ENCODE data around the gene SLC52A1.
"Not testable (repeated sequence)": the region's sequence is repeated elsewhere in the genome, so short reads cannot be mapped to it uniquely, and the experiment has no call there.

The SLC52A1 gene

GRCh38 chr17:5035315-5035714 lies at the start of gene SLC52A1:
Gene SLC52A1, minus strand, starts transcription at chr17:5035426. Its CDS starts 820 bp downstream, at chr17:5034606.
- DNase-seq (ENCODE audit: low read depth in 2 of 2), result no peak

- no peak for DNase-seq (ENCODE audit: low read depth in 2 of 2)
Measured at GRCh38 chr17:5080591-5080990, 45.4 kb upstream of the SLC52A1 start.

GRCh38 chr17:5078106-5079028 lies 43.1 kb upstream of the SLC52A1 start, which contains the start of gene ZFP3:
Gene ZFP3, plus strand, starts transcription at chr17:5078467. Its CDS starts 13,038 bp downstream, at chr17:5091505.
- DNase-seq (ENCODE audit: low read depth in 2 of 2), result peak; percentile 37 to 50

GRCh38 chr17:5077781-5078105 lies 42.5 kb upstream of the SLC52A1 start:
- DNase-seq (ENCODE audit: low read depth in 2 of 2), result no peak

GRCh38 chr17:5077275-5077674 lies 42.0 kb upstream of the SLC52A1 start:
- DNase-seq (ENCODE audit: low read depth in 2 of 2), result not testable (repeated sequence)

GRCh38 chr17:5075472-5075871 lies 40.2 kb upstream of the SLC52A1 start:
- not testable (repeated sequence) for DNase-seq (ENCODE audit: low read depth in 2 of 2)

- DNase-seq (ENCODE audit: low read depth in 2 of 2), result no peak
Measured at GRCh38 chr17:5069724-5070123, 34.5 kb upstream of the SLC52A1 start.

- DNase-seq (ENCODE audit: low read depth in 2 of 2), result no peak
Measured at GRCh38 chr17:5068236-5068635, 33.0 kb upstream of the SLC52A1 start.

- no peak for DNase-seq (ENCODE audit: low read depth in 2 of 2)
Measured at GRCh38 chr17:5065227-5065744, 30.1 kb upstream of the SLC52A1 start.

GRCh38 chr17:5055543-5055942 lies 20.3 kb upstream of the SLC52A1 start:
- no peak for DNase-seq (ENCODE audit: low read depth in 2 of 2)

- no peak for DNase-seq (ENCODE audit: low read depth in 2 of 2)
Measured at GRCh38 chr17:5050278-5050677, 15.1 kb upstream of the SLC52A1 start.

- peak in 1 of 2 donors; percentile 25 for DNase-seq (ENCODE audit: low read depth in 2 of 2)
Measured at GRCh38 chr17:5049314-5049841, 14.2 kb upstream of the SLC52A1 start.

- DNase-seq (ENCODE audit: low read depth in 2 of 2), result no peak
Measured at GRCh38 chr17:5047446-5047845, 12.2 kb upstream of the SLC52A1 start.

GRCh38 chr17:5045496-5045895 lies 10.3 kb upstream of the SLC52A1 start:
- no peak for DNase-seq (ENCODE audit: low read depth in 2 of 2)

GRCh38 chr17:5044630-5045029 lies 9.4 kb upstream of the SLC52A1 start:
- no peak for DNase-seq (ENCODE audit: low read depth in 2 of 2)

GRCh38 chr17:5043524-5043923 lies 8.3 kb upstream of the SLC52A1 start:
- no peak for DNase-seq (ENCODE audit: low read depth in 2 of 2)

- DNase-seq (ENCODE audit: low read depth in 2 of 2), result no peak
Measured at GRCh38 chr17:5042157-5043022, 7.2 kb upstream of the SLC52A1 start.

GRCh38 chr17:5034651-5035050 lies 575 bp downstream of the SLC52A1 start:
- DNase-seq (ENCODE audit: low read depth in 2 of 2), result no peak

GRCh38 chr17:5034063-5034462 lies 1.2 kb downstream of the SLC52A1 start:
- DNase-seq (ENCODE audit: low read depth in 2 of 2), result no peak

GRCh38 chr17:5033352-5034015 lies 1.7 kb downstream of the SLC52A1 start:
- no peak for DNase-seq (ENCODE audit: low read depth in 2 of 2)

- no peak for DNase-seq (ENCODE audit: low read depth in 2 of 2)
Measured at GRCh38 chr17:5032865-5033264, 2.4 kb downstream of the SLC52A1 start.

All from stimulated activated CD8-positive, alpha-beta memory T cell treated with anti-CD3 and anti-CD28 coated beads, Interleukin-7, amount 100 ng/mL, for 1 hour (primary cell).